HepG2 (cell line): ENCODE results near the gene MAP3K21. TPM values are rescaled to one million over a fixed set of nuclear protein-coding genes. Genes with fewer than 3 reads are reported as not detected.

ENCODE experiments used
- ATAC-seq: fragments of 200-7000 bp; cut with Tn5 transposase; 3 replicates; pipeline ENCODE4 v1.9.1; 2020; ENCODE audit warnings: mild to moderate bottlenecking, moderate library complexity
- BruUV-seq: library from RNA; stranded (reverse); fragments of 400-500 nt; replicated peaks from 2 replicates; lab custom pipeline; 2021; lab: Mats Ljungman, UMichigan
- CTCF ChIA-PET: fragments of 300-600 bp; formaldehyde crosslinking; extraction: SDS; loops from one replicate; lab custom pipeline; 2021; ENCODE audit warnings: low total read pairs, inconsistent platforms, low intra/inter-chr PET ratio; lab: Yijun Ruan, JAX
- POLR2A ChIA-PET: fragments of 350-600 bp; sonication (Branson Sonifier 250); formaldehyde crosslinking; loops from one replicate; lab custom pipeline; 2020; ENCODE audit warnings: antibody characterized with exemption, inconsistent platforms; lab: Yijun Ruan, JAX
- DNase-seq: peaks from one replicate; pipeline ENCODE4 v3.0.0-alpha.2; 2015; ENCODE audit warnings: low spot score
- FAIRE-seq: peaks from 3 replicates; lab custom pipeline; 2011; peaks lifted over from hg19 to GRCh38; lab: Jason Lieb, UNC
- H2AFZ ChIP-seq: one replicate; pipeline ENCODE4 v1.6.1; 2011; ENCODE audit warnings: low read length, inconsistent platforms
- H3K27ac ChIP-seq: fragments of 300-600 bp; 3 replicates; pipeline ENCODE4 v1.8.0; 2011; ENCODE audit warnings: mixed run types, mild to moderate bottlenecking, mixed read lengths, low read length, inconsistent platforms; ENCODE audit not compliant: insufficient read depth; ENCODE audit errors: extremely low read length
- H3K27me3 ChIP-seq, 2 experiments: fragments of 200-600 bp in 1 of 2; 2 replicates in 1 of 2; 3 replicates in 1 of 2; pipeline versions ENCODE4 v1.6.0 to v1.8.0; 2011; ENCODE audit warnings: low read length in 2 of 2, mild to moderate bottlenecking in 2 of 2, moderate library complexity in 2 of 2, inconsistent platforms in 1 of 2; ENCODE audit not compliant: insufficient read depth in 2 of 2, control insufficient read depth in 1 of 2
- H3K36me3 ChIP-seq, 2 experiments: fragments of 200-600 bp in 1 of 2; replicated peaks in 1 of 2; 2 replicates in 1 of 2; 3 replicates in 1 of 2; pipeline versions ENCODE4 v1.5.1 to v1.8.0; 2011; ENCODE audit warnings: low read length in 2 of 2, inconsistent platforms in 1 of 2; ENCODE audit not compliant: insufficient read depth in 2 of 2, control insufficient read depth in 1 of 2
- H3K4me1 ChIP-seq: 2 replicates; pipeline ENCODE4 v1.5.1; 2012; ENCODE audit warnings: low read length, inconsistent platforms; ENCODE audit not compliant: insufficient read depth
- H3K4me2 ChIP-seq: 2 replicates; pipeline ENCODE4 v1.6.0; 2011; ENCODE audit warnings: low read depth, low read length, inconsistent platforms
- H3K4me3 ChIP-seq, 3 experiments: fragments of 200-600 bp in 1 of 3; sonication (generic), shearing (Covaris generic) in 1 of 3; replicated peaks in 1 of 3; 2 replicates each; pipeline ENCODE4 v1.5.1; 2011 to 2016; ENCODE audit warnings: low read length in 3 of 3, inconsistent platforms in 2 of 3, low read depth in 2 of 3, mild to moderate bottlenecking in 2 of 3, control low read depth in 1 of 3, mixed read lengths in 1 of 3; ENCODE audit not compliant: insufficient read depth in 1 of 3
- H3K79me2 ChIP-seq: one replicate; pipeline ENCODE4 v1.6.1; 2011; ENCODE audit warnings: low read length, inconsistent platforms; ENCODE audit not compliant: insufficient read depth
- H3K9ac ChIP-seq: 2 replicates; pipeline ENCODE4 v1.6.0; 2011; ENCODE audit warnings: mild to moderate bottlenecking, low read depth, low read length, inconsistent platforms; ENCODE audit not compliant: insufficient read depth
- H3K9me3 ChIP-seq: 2 replicates; pipeline ENCODE4 v1.5.1; 2012; ENCODE audit warnings: mild to moderate bottlenecking, low read length
- H4K20me1 ChIP-seq: 2 replicates; pipeline ENCODE4 v1.6.0; 2011; ENCODE audit warnings: inconsistent platforms, mild to moderate bottlenecking, low read length, moderate library complexity; ENCODE audit not compliant: insufficient read depth
- CHD4 ChIP-seq: fragments of 200-600 bp; sonication (generic); IDR thresholded peaks from 2 replicates; pipeline ENCODE4 v1.7.0; 2017; ENCODE audit warnings: mild to moderate bottlenecking, low read length, borderline replicate concordance
- DMTF1 ChIP-seq: sonication (generic); formaldehyde crosslinking; IDR thresholded peaks from 2 replicates; pipeline ENCODE4 v1.4.0; 2020; ENCODE audit warnings: mild to moderate bottlenecking, missing genetic modification reagents
- DR1 ChIP-seq: sonication (generic); formaldehyde crosslinking; IDR thresholded peaks from 2 replicates; pipeline ENCODE4 v1.8.0; 2021; ENCODE audit warnings: mild to moderate bottlenecking, missing genetic modification reagents, inconsistent platforms
- FOXK2 ChIP-seq: fragments of 450-650 bp; IDR thresholded peaks from 2 replicates; pipeline ENCODE4 v1.6.1; 2016
- GFI1 ChIP-seq: sonication (generic); formaldehyde crosslinking; IDR thresholded peaks from 2 replicates; pipeline ENCODE4 v1.5.0; 2020; ENCODE audit warnings: missing genetic modification reagents, mild to moderate bottlenecking, borderline replicate concordance
- GLMP ChIP-seq: sonication (generic); formaldehyde crosslinking; IDR thresholded peaks from 2 replicates; pipeline ENCODE4 v1.9.0; 2021; ENCODE audit warnings: missing genetic modification reagents, mild to moderate bottlenecking, borderline replicate concordance
- GTF2F1 ChIP-seq: fragments of 150-350 bp; IDR thresholded peaks from 2 replicates; pipeline ENCODE4 v1.6.1; 2014; ENCODE audit warnings: low read length
- HNF4G ChIP-seq, 2 experiments: sonication (generic) in 1 of 2; formaldehyde crosslinking in 1 of 2; IDR thresholded peaks; 2 replicates each; pipeline versions ENCODE4 v1.4.0 to v1.6.1; 2011 to 2020; ENCODE audit warnings: borderline replicate concordance in 2 of 2, low read depth in 2 of 2, mild to moderate bottlenecking in 2 of 2, low read length in 1 of 2, missing genetic modification reagents in 1 of 2, moderate library complexity in 1 of 2
- MTA3 ChIP-seq: sonication (generic); formaldehyde crosslinking; IDR thresholded peaks from 2 replicates; pipeline ENCODE4 v1.4.0; 2020; ENCODE audit warnings: missing genetic modification reagents
- NFKBIZ ChIP-seq: IDR thresholded peaks from 2 replicates; pipeline ENCODE4 v1.6.1; 2018; ENCODE audit warnings: missing genetic modification reagents, missing compliant biosample characterization
- TEAD2 ChIP-seq: sonication (generic); formaldehyde crosslinking; IDR thresholded peaks from 2 replicates; pipeline ENCODE4 v1.9.0; 2021; ENCODE audit warnings: missing genetic modification reagents
- THAP8 ChIP-seq: sonication (generic); formaldehyde crosslinking; IDR thresholded peaks from 2 replicates; pipeline ENCODE4 v1.5.1; 2020; ENCODE audit warnings: missing genetic modification reagents, mild to moderate bottlenecking, borderline replicate concordance
- USF2 ChIP-seq, 2 experiments: sonication (generic) in 1 of 2; formaldehyde crosslinking in 1 of 2; IDR thresholded peaks; 2 replicates each; pipeline versions ENCODE4 v1.5.1 to v1.6.1; 2011 to 2020; ENCODE audit warnings: borderline replicate concordance in 1 of 2, low read depth in 1 of 2, low read length in 1 of 2, mild to moderate bottlenecking in 1 of 2, missing genetic modification reagents in 1 of 2, moderate library complexity in 1 of 2
- ZNF251 ChIP-seq: sonication (generic); formaldehyde crosslinking; IDR thresholded peaks from 2 replicates; pipeline ENCODE4 v1.9.0; 2021; ENCODE audit warnings: mild to moderate bottlenecking, missing genetic modification reagents
- ZNF644 ChIP-seq: IDR thresholded peaks from 2 replicates; pipeline ENCODE4 v1.6.1; 2016; ENCODE audit warnings: low read depth
- ZNF703 ChIP-seq: sonication (generic); formaldehyde crosslinking; IDR thresholded peaks from 2 replicates; pipeline ENCODE4 v1.5.1; 2020; ENCODE audit warnings: missing genetic modification reagents, mild to moderate bottlenecking, moderate library complexity, borderline replicate concordance
- ZNF746 ChIP-seq: sonication (generic); formaldehyde crosslinking; IDR thresholded peaks from 2 replicates; pipeline ENCODE4 v1.8.0; 2022; ENCODE audit warnings: mild to moderate bottlenecking, missing genetic modification reagents
- ZNF761 ChIP-seq: sonication (generic); formaldehyde crosslinking; conservative IDR thresholded peaks from 2 replicates; pipeline ENCODE4 v1.4.0; 2020; ENCODE audit warnings: mild to moderate bottlenecking, missing genetic modification reagents
- ZNF839 ChIP-seq: sonication (generic); formaldehyde crosslinking; IDR thresholded peaks from 2 replicates; pipeline ENCODE4 v1.4.0; 2020; ENCODE audit warnings: missing genetic modification reagents, mild to moderate bottlenecking, borderline replicate concordance
- WGBS: methylation state at CpG from one replicate; pipeline ENCODE4 v1.1.6; 2017; ENCODE audit warnings: low lambda C conversion rate; 5-methylcytosine and 5-hydroxymethylcytosine counted together
- in situ Hi-C: cut with HindIII; loops from 2 replicates; pipeline ENCODE4 v1.10.0; 2017; ENCODE audit warnings: low pct_unique_long_range_greater_than_20kb; ENCODE audit not compliant: extremely low pct_ligation_motif_present
- intact Hi-C: fragments of 100-400 bp; cut with micrococcal nuclease; formaldehyde crosslinking; loops from one replicate; pipeline ENCODE4 v1.10.0; 2022; ENCODE audit not compliant: unreplicated experiment
- polyA plus RNA-seq, 8 experiments: library from polyadenylated mRNA; depleted of rRNA in 3 of 8; stranded (reverse) in 7 of 8; unstranded in 1 of 8; fragments of >200 nt; fragmentation: Illumina TruSeq in 4 of 8; extraction: Trizol in 4 of 8; gene quantifications; 2 replicates each; pipeline versions ENCODE4 v1.2.1 to v1.2.3, GENCODE V29; 2011 to 2016; ENCODE audit warnings: low read depth in 4 of 8, missing spikeins in 1 of 8, mixed read lengths in 1 of 8; ENCODE audit not compliant: insufficient read depth in 1 of 8
- total RNA-seq, 5 experiments: library from RNA; depleted of rRNA; stranded (reverse); fragments of >200 nt; fragmentation: Illumina TruSeq; extraction: Trizol; gene quantifications; 2 replicates each; pipeline ENCODE4 v1.2.3, GENCODE V29; 2016; ENCODE audit warnings: low read depth in 1 of 5

Gene MAP3K21
- total and polyA plus RNA-seq, 2 of the 13 experiments (the other 11 are each of a cell fraction or from before 2014, with no cell fraction given), result not detected

GRCh38 chr1:233386336-233386735 lies 58.8 kb downstream of the MAP3K21 start (continued):
- TF ChIP-seq ZNF644 (CRISPR knock-in tag) (no peak), DR1 (CRISPR knock-in tag) (no peak), ZNF251 (CRISPR knock-in tag) (no peak), HNF4G (IDR thresholded peaks at IDR 0.05; ENCODE audit: borderline replicate concordance, low read depth, low read length) (no peak), HNF4G (CRISPR knock-in tag; IDR thresholded peaks at IDR 0.05; ENCODE audit: borderline replicate concordance, low read depth) (no peak), CHD4 (no peak), GFI1 (CRISPR knock-in tag) (no peak), ZNF703 (CRISPR knock-in tag) (no peak), FOXK2 (no peak)

- no peak for FAIRE-seq
- H4K20me1 ChIP-seq, result no peaks in the 10 kb centered on the region
- H3K27me3 ChIP-seq, result no peaks in the 10 kb centered on the region
- H2AFZ ChIP-seq, result no peak overlapping the region
- H3K79me2 ChIP-seq, result no peaks in the 10 kb centered on the region
- in situ Hi-C loops (no loop called here), intact Hi-C loops (no loop called here)
- H3K4me2 ChIP-seq, result no peak overlapping the region
- peaks cover 4% of the 10 kb centered on the region; the same call in 1 of the 2 replicates for H3K9me3 ChIP-seq
- no peak for ATAC-seq
- H3K27ac ChIP-seq, result no peak overlapping the region
- POLR2A ChIA-PET, result no interaction called here
- no peaks in the 10 kb centered on the region for H3K36me3 ChIP-seq
- WGBS, result 0% methylated on average over 3 of the region's 3 CpGs
- no peaks in the 10 kb centered on the region for H3K4me1 ChIP-seq
- H3K4me3 ChIP-seq, result no peak overlapping the region
- H3K9ac ChIP-seq, result no peak overlapping the region
- CTCF ChIA-PET, result no interaction called here
- no TSS peak for BruUV-seq
- DNase-seq, result no peak
- TF ChIP-seq GLMP (CRISPR knock-in tag), result no peak
- TF ChIP-seq ZNF761, result no peak
- no peak for TF ChIP-seq TEAD2 (CRISPR knock-in tag)
- no peak for TF ChIP-seq ZNF746
- no peak for TF ChIP-seq GTF2F1
- TF ChIP-seq DMTF1, result no peak
- no peak for TF ChIP-seq ZNF839
- TF ChIP-seq USF2 (IDR thresholded peaks at IDR 0.05; ENCODE audit: low read depth, low read length), result no peak
- TF ChIP-seq USF2 (CRISPR knock-in tag; IDR thresholded peaks at IDR 0.05; ENCODE audit: borderline replicate concordance), result no peak
- TF ChIP-seq THAP8 (CRISPR knock-in tag), result no peak
- no peak for TF ChIP-seq NFKBIZ (CRISPR knock-in tag)
- no peak for TF ChIP-seq MTA3
These were observed 60.1 kb downstream of the MAP3K21 start for GRCh38 chr1:233387585-233387984.
